Activated naive CD4-positive, alpha-beta T cell treated with anti-CD3 and anti-CD28 coated beads for 36 hours (primary cell): ENCODE results near the gene APBB1IP. TPM values are rescaled to one million over a fixed set of nuclear protein-coding genes. Genes with fewer than 3 reads are reported as not detected.
"Not testable (repeated sequence)": the region's sequence is repeated elsewhere in the genome, so short reads cannot be mapped to it uniquely, and the experiment has no call there.

Experiments
- CTCF ChIA-PET: fragments of 350-600 bp; sonication (Branson Sonifier 250); formaldehyde crosslinking; loops from one replicate; lab custom pipeline; 2021; ENCODE audit warnings: antibody characterized with exemption; lab: Charles Lee
- DNase-seq: peaks from one replicate; pipeline ENCODE4 v3.0.0-alpha.2; 2020
- H3K27ac Mint-ChIP-seq: one replicate; pipeline ENCODE4 v1.8.0; 2021; ENCODE audit warnings: mild to moderate bottlenecking, mixed read lengths
- H3K27me3 Mint-ChIP-seq: one replicate; pipeline ENCODE4 v1.8.0; 2021; ENCODE audit warnings: low read depth, mixed read lengths
- H3K36me3 Mint-ChIP-seq: one replicate; pipeline ENCODE4 v1.8.0; 2021; ENCODE audit warnings: low read depth, mixed read lengths
- H3K4me1 Mint-ChIP-seq: one replicate; pipeline ENCODE4 v1.8.0; 2021; ENCODE audit warnings: low read depth, mixed read lengths
- H3K4me3 Mint-ChIP-seq: one replicate; pipeline ENCODE4 v1.8.0; 2021; ENCODE audit warnings: mild to moderate bottlenecking, moderate library complexity, mixed read lengths
- H3K9me3 Mint-ChIP-seq: one replicate; pipeline ENCODE4 v1.8.0; 2021; ENCODE audit warnings: mixed read lengths
- intact Hi-C: fragments of 100-400 bp; cut with micrococcal nuclease; formaldehyde crosslinking; loops from one replicate; pipeline ENCODE4 v1.15.1; 2023
- total RNA-seq, 2 experiments: library from RNA; stranded (reverse); gene quantifications; one replicate each; pipeline ENCODE4 v1.2.3, GENCODE V29; 2021

Gene APBB1IP
- total RNA-seq, 2 experiments from 2014 or later, result 29.4 to 30.9 TPM

DNA sequence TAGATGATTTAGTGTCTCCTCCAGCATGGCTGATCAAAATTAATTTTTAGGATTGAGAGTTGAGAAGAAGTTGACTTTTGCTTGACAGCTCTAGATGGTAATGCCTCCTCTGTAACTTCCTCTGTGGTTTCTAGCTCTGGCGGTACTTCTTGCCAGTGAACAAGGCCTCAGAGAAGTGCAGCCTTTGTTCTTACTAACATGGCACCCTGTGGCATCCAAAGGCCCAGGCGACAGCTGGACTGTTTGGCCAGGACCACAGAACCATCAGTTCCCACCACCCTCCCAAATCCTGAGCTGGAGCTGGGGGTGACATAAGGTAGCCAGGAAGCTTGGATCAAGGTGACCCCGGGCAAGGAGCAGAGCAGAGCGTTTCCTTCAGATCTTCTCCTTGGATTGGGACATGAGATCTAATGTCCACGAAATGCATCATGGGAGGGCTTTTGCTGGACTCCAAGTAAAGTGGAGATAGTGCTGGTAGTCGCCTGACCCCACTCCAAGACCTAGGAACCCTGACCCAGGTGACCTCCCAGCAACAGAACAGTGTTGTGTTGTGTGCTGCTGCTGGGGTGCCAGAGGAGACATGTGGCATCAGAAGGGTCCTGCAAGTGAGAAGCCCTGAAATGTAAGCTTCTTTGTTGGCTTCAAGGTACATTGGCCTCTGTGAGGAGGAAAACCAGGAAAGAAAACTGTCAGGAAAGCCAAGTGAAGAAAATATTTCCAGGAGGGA, 41.8 kb downstream of the APBB1IP start:
- no peaks in the 10 kb centered on the region for H3K9me3 Mint-ChIP-seq
- DNase-seq, result peak; percentile 59
- H3K27me3 Mint-ChIP-seq, result no peaks in the 10 kb centered on the region
- CTCF ChIA-PET, result interaction anchor here (0.6 to 2.0 kb wide), 3 partner anchors 54 to 259 kb away, joined by 3 to 4 read pairs (median 4); no protein-coding TSS in a partner anchor
- H3K36me3 Mint-ChIP-seq, result peaks cover 7% of the 10 kb centered on the region
- peaks cover 67% of the 10 kb centered on the region for H3K4me1 Mint-ChIP-seq
- intact Hi-C loops, result loop anchor here (1.0 to 10.0 kb wide), 3 partner anchors 7 to 1855 kb away; partner anchors contain the start of gene ACBD5
- H3K4me3 Mint-ChIP-seq, result peak overlapping the region; percentile 60
- H3K27ac Mint-ChIP-seq, result peak overlapping the region; percentile 89

DNA sequence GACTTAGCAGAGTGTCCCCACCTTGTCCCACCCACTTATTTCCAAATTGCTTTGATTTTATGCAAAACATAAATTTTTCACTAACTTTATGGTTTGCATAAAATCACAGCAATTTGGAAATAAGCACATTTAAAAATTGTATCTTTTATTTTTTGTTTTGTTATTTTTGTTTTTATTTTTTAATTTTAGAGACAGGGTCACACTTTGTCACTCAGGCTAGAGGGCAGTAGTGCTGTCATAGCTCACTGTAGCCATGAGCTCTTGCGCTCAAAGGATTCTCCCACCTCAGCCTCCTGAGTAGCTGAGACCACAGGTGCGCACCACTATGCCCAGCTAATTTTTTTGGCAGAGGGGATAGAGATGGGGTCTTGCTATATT, 43.2 kb downstream of the APBB1IP start:
- DNase-seq, result no peak
- Mint-ChIP-seq H3K9me3 (no peaks in the 10 kb centered on the region), H3K4me3 (peak overlapping the region; percentile 10), H3K27me3 (no peaks in the 10 kb centered on the region), H3K36me3 (peaks cover 3% of the 10 kb centered on the region), H3K4me1 (peaks cover 70% of the 10 kb centered on the region), H3K27ac (peak overlapping the region; percentile 89)
- intact Hi-C loops, result loop anchor here (10.0 kb wide), 1 partner anchor 1853 kb away; no protein-coding TSS in a partner anchor
- CTCF ChIA-PET, result interaction anchor here (1.0 to 2.2 kb wide), 4 partner anchors 13 to 146 kb away, joined by 3 to 5 read pairs (median 4); no protein-coding TSS in a partner anchor

DNA sequence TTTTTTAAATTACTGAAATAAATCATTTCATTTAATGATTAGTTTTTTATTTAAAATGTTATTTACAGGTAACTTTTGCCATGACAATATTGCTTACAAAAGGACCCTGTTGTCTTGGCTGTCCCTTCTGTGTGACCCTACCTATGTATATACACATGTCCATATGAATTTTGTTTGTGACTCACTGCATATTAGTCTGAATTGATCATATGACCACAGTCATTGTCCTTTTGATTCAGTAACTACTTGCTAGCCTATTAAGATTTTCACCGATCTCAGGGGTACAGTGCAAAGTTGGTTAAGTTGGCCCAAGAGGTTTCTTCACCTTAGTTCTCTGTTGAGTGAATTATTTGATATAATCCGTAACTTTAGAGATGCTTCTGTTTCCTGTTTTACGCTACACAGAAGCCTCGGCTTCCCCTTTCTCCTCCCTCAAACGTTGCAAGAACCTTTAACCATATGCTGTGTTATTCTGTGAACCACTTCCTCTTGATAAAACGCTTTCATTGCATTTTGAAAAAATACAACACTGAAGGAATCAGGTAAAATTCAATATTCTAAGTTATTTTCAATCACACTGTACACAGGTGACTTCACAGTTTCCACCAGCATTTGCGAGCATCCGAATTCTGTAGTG, 43.9 kb downstream of the APBB1IP start:
- DNase-seq, result peak; percentile 48
- Mint-ChIP-seq H3K36me3 (peaks cover 2% of the 10 kb centered on the region), H3K4me3 (peak overlapping the region; percentile 69), H3K27me3 (no peaks in the 10 kb centered on the region), H3K27ac (peak overlapping the region; percentile 92), H3K4me1 (peaks cover 75% of the 10 kb centered on the region), H3K9me3 (no peaks in the 10 kb centered on the region)
- intact Hi-C loops, result loop anchor here (1.0 to 10.0 kb wide), 4 partner anchors 15 to 1853 kb away; no protein-coding TSS in a partner anchor
- CTCF ChIA-PET, result interaction anchor here (0.7 to 2.2 kb wide), 3 partner anchors 14 to 1674 kb away, joined by 3 to 5 read pairs (median 3); no protein-coding TSS in a partner anchor

DNA sequence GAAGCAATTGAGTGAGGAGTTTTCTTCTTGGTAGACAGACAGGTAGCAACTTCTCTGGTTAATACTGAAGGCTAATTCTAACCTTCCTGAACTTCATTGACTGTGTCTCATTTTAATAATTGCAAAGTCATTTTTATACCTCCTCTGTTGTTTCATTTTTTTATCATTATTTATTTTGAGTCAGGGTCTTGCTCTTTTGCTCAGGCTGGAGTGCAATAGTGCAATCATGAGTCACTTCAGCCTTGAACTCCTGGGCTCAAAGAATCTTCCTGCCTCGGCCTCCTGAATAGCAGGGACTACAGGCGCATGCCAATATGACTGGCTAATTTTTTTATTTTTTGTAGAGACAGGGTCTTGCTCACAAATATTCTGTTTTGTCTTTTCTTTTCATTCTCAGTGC, 45.4 kb downstream of the APBB1IP start:
- DNase-seq, result no peak
- intact Hi-C loops, result loop anchor here (1.0 to 10.0 kb wide), 2 partner anchors 8 to 1851 kb away; no protein-coding TSS in a partner anchor
- H3K9me3 Mint-ChIP-seq, result no peaks in the 10 kb centered on the region
- no peaks in the 10 kb centered on the region for H3K27me3 Mint-ChIP-seq
- H3K4me1 Mint-ChIP-seq, result peaks cover 75% of the 10 kb centered on the region
- H3K4me3 Mint-ChIP-seq, result peak overlapping the region; percentile 41
- peak overlapping the region; percentile 92 for H3K27ac Mint-ChIP-seq
- peaks cover 2% of the 10 kb centered on the region for H3K36me3 Mint-ChIP-seq
- CTCF ChIA-PET, result interaction anchor here (0.6 to 0.8 kb wide), 2 partner anchors 7 to 20 kb away, joined by 3 read pairs; no protein-coding TSS in a partner anchor

DNA sequence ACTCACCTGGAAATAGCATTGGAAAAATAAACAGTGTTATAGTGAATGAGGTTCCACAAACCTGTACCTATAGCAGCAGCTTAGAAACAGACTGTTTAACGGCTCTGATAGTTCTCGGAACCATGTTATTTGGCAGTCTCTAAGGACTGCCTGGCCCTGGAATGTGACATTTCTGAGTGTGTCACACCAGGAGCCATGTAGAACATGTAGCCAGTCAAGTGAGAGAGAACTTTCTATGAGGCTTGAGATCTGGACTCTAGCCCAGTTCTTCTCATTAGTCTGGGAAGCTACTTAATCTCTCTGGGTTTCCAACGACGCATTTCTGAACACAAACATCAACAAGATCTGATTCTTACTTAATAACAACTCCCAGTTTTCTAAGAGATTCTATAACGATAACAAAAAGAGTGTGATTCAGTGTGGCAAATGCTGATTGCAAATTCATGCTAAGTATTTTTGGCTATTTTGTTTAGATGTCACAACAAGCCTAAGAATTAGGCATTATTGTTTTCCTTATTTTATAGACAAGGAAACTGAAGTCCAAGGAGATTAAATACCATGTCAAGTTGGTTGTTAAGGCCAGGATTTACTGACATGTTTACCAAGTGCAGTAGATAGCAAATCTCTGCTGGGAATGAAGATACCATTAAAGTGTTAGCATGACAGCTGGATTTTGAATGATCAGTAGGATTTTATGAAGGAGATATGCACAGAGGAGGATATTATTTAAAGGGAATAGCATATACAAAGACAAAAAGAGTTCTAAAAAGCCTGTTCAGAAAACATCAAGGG, 47.2 kb downstream of the APBB1IP start:
- intact Hi-C loops, result loop anchor here (5.0 to 10.0 kb wide), 3 partner anchors 252 to 1849 kb away; no protein-coding TSS in a partner anchor
- H3K4me3 Mint-ChIP-seq, result no peak overlapping the region
- H3K4me1 Mint-ChIP-seq, result peaks cover 77% of the 10 kb centered on the region
- H3K36me3 Mint-ChIP-seq, result peaks cover 2% of the 10 kb centered on the region
- H3K9me3 Mint-ChIP-seq, result no peaks in the 10 kb centered on the region
- H3K27me3 Mint-ChIP-seq, result no peaks in the 10 kb centered on the region
- DNase-seq, result no peak
- CTCF ChIA-PET, result no interaction called here
- peak overlapping the region; percentile 73 for H3K27ac Mint-ChIP-seq

DNA sequence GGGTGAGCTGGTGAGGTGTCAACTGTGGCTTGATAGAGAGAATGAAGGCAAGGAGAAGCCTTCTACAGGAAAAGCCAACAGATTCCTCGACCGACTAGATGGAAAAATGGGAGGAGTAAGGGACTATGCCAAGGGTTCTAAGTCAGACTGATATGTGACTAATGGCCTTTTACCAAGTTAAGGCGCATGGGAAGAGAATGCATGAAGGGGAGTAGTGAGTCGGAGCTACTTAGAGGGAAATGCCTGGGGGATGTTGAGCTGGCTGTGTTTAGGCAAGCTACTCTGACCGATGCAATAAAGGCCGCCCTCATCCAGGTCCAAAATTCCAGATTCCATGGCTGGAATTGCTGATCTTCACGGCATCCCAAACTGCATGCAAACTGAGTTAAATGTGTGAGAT, 48.2 kb downstream of the APBB1IP start:
- H3K4me1 Mint-ChIP-seq, result peaks cover 68% of the 10 kb centered on the region
- H3K36me3 Mint-ChIP-seq, result peaks cover 2% of the 10 kb centered on the region
- intact Hi-C loops, result loop anchor here (2.0 to 10.0 kb wide), 6 partner anchors 210 to 1848 kb away; partner anchors contain the start of genes ABI1, MASTL, PDSS1 and YME1L1
- CTCF ChIA-PET, result interaction anchor here (0.6 kb wide), 1 partner anchor 273 kb away, joined by 3 read pairs; no protein-coding TSS in a partner anchor
- H3K27me3 Mint-ChIP-seq, result no peaks in the 10 kb centered on the region
- no peaks in the 10 kb centered on the region for H3K9me3 Mint-ChIP-seq
- H3K4me3 Mint-ChIP-seq, result peak overlapping the region; percentile 56
- no peak for DNase-seq
- peak overlapping the region; percentile 98 for H3K27ac Mint-ChIP-seq

DNA sequence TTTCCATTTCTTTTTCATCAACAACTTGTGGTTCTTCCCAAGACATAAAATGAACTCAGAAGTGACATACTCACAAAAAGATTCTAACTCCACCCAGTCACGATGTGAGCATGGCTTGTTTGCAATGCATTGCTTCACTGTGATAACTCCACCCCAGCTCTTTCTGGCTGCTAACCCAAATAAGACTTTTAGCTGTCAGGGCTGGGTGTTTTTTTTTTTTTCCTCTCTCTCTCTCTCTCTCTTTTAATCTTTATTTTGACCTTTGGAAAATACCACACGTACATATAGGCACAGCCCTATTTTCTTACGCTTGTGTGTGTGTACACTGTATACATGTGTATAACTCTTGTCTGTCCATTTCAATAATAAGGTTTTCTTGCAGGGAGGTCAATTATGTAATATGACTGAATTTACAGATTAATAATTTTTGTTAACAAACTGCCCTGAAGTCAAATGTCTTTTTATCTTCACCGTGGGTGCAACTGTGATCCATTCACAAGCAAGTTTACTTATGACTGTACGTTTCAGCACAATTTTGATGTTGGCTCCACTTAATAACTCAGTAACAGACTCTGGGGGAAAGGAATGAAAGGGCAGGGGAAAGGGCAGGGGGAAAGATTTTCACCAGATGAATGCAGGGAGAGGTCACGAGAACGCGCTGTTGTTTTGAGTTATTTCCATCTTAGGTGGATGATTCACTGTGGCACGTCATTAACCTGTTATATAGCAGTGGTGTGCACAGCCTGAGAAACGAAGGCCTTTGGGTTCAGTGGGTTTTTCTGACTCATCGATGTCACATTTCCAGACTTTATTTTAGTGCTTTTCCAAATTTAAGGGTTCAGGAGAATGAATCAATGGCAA, 49.1 kb downstream of the APBB1IP start:
- CTCF ChIA-PET, result interaction anchor here (0.6 kb wide), 1 partner anchor 272 kb away, joined by 3 read pairs; no protein-coding TSS in a partner anchor
- peaks cover 68% of the 10 kb centered on the region for H3K4me1 Mint-ChIP-seq

DNA sequence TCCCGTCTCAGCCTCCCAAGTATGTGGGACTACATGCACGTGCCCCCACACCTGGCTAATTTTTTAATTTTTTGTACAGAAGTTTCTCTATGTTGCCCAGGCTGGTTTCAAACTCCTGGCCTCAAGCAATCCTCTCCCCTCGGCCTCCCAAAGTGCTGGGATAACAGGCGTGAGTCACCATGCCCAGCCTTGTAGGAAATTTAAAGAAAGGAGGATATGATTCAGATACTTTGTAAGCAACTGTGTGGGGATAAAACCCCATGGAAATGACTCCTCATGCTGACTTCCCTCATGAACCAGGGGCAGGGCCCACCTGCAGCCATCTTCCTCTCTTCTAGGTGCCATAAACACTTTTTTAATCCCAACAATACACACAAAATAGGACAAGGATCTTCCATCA, 50.2 kb downstream of the APBB1IP start:
- peak; percentile 57 for DNase-seq
- peaks cover 15% of the 10 kb centered on the region for H3K36me3 Mint-ChIP-seq
- no peaks in the 10 kb centered on the region for H3K27me3 Mint-ChIP-seq
- CTCF ChIA-PET, result no interaction called here
- peaks cover 62% of the 10 kb centered on the region for H3K4me1 Mint-ChIP-seq
- peak overlapping the region; percentile 98 for H3K27ac Mint-ChIP-seq
- H3K9me3 Mint-ChIP-seq, result no peaks in the 10 kb centered on the region
- H3K4me3 Mint-ChIP-seq, result peak overlapping the region; percentile 29
- intact Hi-C loops, result loop anchor here (5.0 to 10.0 kb wide), 3 partner anchors 249 to 1846 kb away; no protein-coding TSS in a partner anchor

More for the DNA sequence above, 49.1 kb downstream of the APBB1IP start:
- intact Hi-C loops, result loop anchor here (1.0 to 10.0 kb wide), 15 partner anchors 8 to 1848 kb away; partner anchors contain the start of genes ABI1, MASTL, PDSS1 and YME1L1
- Mint-ChIP-seq H3K9me3 (no peaks in the 10 kb centered on the region), H3K4me3 (peak overlapping the region; percentile 56), H3K27ac (peak overlapping the region; percentile 98), H3K36me3 (peaks cover 6% of the 10 kb centered on the region), H3K27me3 (no peaks in the 10 kb centered on the region)
- DNase-seq, result peak; percentile 89

DNA sequence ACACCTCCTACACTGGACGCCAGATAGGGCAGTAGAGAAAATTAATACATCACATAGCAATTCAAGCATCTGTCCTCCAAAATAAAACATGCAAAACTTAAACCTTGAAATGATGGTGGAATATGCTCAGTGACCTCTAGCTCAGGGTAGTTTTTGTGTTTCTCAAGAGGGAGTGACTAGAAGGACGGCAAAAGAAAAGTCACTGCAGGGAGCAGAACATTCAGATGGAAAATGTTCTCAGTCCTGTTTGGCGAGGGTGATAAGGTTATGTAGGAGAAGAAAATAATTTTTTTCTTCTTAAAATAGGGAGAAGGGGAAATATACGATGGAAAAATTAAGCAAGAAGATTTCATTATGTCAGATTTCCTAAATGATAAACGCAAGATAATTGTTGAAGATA, 50.9 kb downstream of the APBB1IP start:
- intact Hi-C loops, result loop anchor here (5.0 to 10.0 kb wide), 3 partner anchors 248 to 1846 kb away; no protein-coding TSS in a partner anchor
- H3K27me3 Mint-ChIP-seq, result no peaks in the 10 kb centered on the region
- H3K36me3 Mint-ChIP-seq, result peaks cover 21% of the 10 kb centered on the region
- H3K4me3 Mint-ChIP-seq, result no peak overlapping the region
- CTCF ChIA-PET, result no interaction called here
- peak overlapping the region; percentile 98 for H3K27ac Mint-ChIP-seq
- no peak for DNase-seq
- H3K9me3 Mint-ChIP-seq, result no peaks in the 10 kb centered on the region
- peaks cover 54% of the 10 kb centered on the region for H3K4me1 Mint-ChIP-seq

DNA sequence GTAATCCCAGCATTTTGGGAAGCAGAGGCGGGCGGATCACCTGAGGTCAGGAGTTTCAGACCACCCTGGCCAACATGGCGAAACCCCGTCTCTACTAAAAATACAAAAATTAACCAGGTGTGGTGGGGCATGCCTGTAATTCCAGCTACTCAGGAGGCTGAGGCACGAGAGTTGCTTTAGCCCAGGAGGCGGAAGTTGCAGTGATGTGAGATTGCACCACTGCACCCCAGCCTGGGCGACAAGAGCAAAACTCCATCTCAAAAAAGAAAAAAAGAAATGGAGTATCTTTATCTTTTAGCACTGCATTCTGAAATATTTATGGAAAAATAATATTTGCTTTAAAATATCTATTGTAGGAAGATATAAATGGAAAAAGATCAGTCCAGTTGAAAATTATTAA, 52.2 kb downstream of the APBB1IP start:
- peaks cover 47% of the 10 kb centered on the region for H3K4me1 Mint-ChIP-seq
- H3K27me3 Mint-ChIP-seq, H3K4me3 Mint-ChIP-seq, intact Hi-C loops, DNase-seq, H3K9me3 Mint-ChIP-seq, H3K27ac Mint-ChIP-seq: not testable (repeated sequence)
- peaks cover 23% of the 10 kb centered on the region for H3K36me3 Mint-ChIP-seq
- CTCF ChIA-PET, result interaction anchor here (0.6 kb wide), 1 partner anchor 154 kb away, joined by 6 read pairs; no protein-coding TSS in a partner anchor

DNA sequence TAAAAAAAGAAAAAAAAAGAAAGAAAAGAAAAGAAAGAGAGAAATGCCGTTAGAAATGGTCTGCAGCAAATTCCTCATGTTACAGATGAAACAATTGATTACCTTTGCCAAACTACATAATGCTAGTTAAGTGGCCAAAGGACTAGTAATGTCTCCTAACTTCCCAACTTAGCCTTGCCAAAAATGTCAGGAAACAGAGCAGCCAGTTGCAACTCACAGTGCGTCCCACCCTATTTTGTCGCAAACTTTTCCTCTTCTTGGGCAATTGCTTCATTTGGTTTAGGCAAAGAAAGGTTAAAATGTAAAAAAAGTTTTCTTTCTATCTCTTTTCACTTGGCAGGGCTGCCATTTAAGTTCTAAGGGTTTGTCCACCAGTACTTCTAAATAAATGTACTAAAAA, 53.1 kb downstream of the APBB1IP start:
- no peak for DNase-seq
- CTCF ChIA-PET, result no interaction called here

More for the DNA sequence above, 53.1 kb downstream of the APBB1IP start:
- Mint-ChIP-seq H3K36me3 (peaks cover 27% of the 10 kb centered on the region), H3K27me3 (no peaks in the 10 kb centered on the region), H3K4me1 (peaks cover 41% of the 10 kb centered on the region), H3K9me3 (no peaks in the 10 kb centered on the region), H3K27ac (no peak overlapping the region), H3K4me3 (no peak overlapping the region)
- intact Hi-C loops, result no loop called here
